CD14-positive monocyte (primary cell): ENCODE results near the gene TALDO1. TPM values are rescaled to one million over a fixed set of nuclear protein-coding genes. Genes with fewer than 3 reads are reported as not detected.

Experiments used
- DNase-seq, 3 donors: peaks; one replicate each; pipeline ENCODE4 v3.0.0-alpha.2; 2011 to 2022
- H2AFZ ChIP-seq: 2 replicates; pipeline ENCODE4 v1.6.0; 2012; ENCODE audit warnings: mild to moderate bottlenecking, low read depth, low read length, inconsistent platforms; ENCODE audit not compliant: insufficient read depth, poor library complexity, severe bottlenecking
- H3K27ac ChIP-seq, 2 donors: 1 replicate in 1 of 2; 2 replicates in 1 of 2; pipeline ENCODE4 v1.5.1; 2012 to 2013; ENCODE audit warnings: low read length in 2 of 2, control low read depth in 1 of 2, inconsistent platforms in 1 of 2, low read depth in 1 of 2, mild to moderate bottlenecking in 1 of 2
- H3K27me3 ChIP-seq, 2 donors: one replicate each; pipeline versions ENCODE4 v1.6.0 to v1.6.1; 2011 to 2013; ENCODE audit warnings: low read length in 2 of 2; ENCODE audit not compliant: control insufficient read depth in 2 of 2, insufficient read depth in 2 of 2
- H3K36me3 ChIP-seq, 2 donors: replicated peaks in 1 of 2; 1 replicate in 1 of 2; 2 replicates in 1 of 2; pipeline versions ENCODE4 v1.5.1 to v1.6.1; 2012 to 2013; ENCODE audit warnings: low read length in 2 of 2, control low read depth in 1 of 2, inconsistent platforms in 1 of 2, mild to moderate bottlenecking in 1 of 2; ENCODE audit not compliant: insufficient read depth in 2 of 2, control insufficient read depth in 1 of 2
- H3K4me1 ChIP-seq, 2 donors: 1 replicate in 1 of 2; 2 replicates in 1 of 2; pipeline versions ENCODE4 v1.5.1 to v1.6.1; 2012 to 2013; ENCODE audit warnings: low read length in 2 of 2, control low read depth in 1 of 2, inconsistent platforms in 1 of 2, mild to moderate bottlenecking in 1 of 2, moderate library complexity in 1 of 2; ENCODE audit not compliant: insufficient read depth in 2 of 2, control insufficient read depth in 1 of 2
- H3K4me2 ChIP-seq: replicated peaks from 2 replicates; pipeline ENCODE3; 2012; ENCODE audit warnings: low read length, moderate library complexity, mild to moderate bottlenecking; ENCODE audit not compliant: poor library complexity, severe bottlenecking; ENCODE audit errors: extremely low read depth
- H3K4me3 ChIP-seq, 3 experiments: fragments of 200-600 bp in 1 of 3; sonication (generic) in 1 of 3; replicated peaks in 1 of 3; 1 replicate in 2 of 3; 2 replicates in 1 of 3; pipeline ENCODE4 v1.5.1; 2011 to 2013; ENCODE audit warnings: low read length in 3 of 3, mild to moderate bottlenecking in 3 of 3, control low read depth in 2 of 3, low read depth in 2 of 3, inconsistent platforms in 1 of 3, moderate library complexity in 1 of 3
- H3K79me2 ChIP-seq: 2 replicates; pipeline ENCODE4 v1.6.0; 2012; ENCODE audit warnings: mild to moderate bottlenecking, control low read depth, inconsistent platforms, low read length, moderate library complexity; ENCODE audit not compliant: insufficient read depth
- H3K9ac ChIP-seq: 2 replicates; pipeline ENCODE4 v1.6.0; 2017; ENCODE audit warnings: low read length, mild to moderate bottlenecking; ENCODE audit not compliant: insufficient read depth, poor library complexity, severe bottlenecking
- H3K9me3 ChIP-seq, 2 donors: replicated peaks in 1 of 2; 1 replicate in 1 of 2; 2 replicates in 1 of 2; pipeline versions ENCODE4 v1.5.1 to v1.6.1; 2012 to 2013; ENCODE audit warnings: low read length in 2 of 2, control low read depth in 1 of 2; ENCODE audit not compliant: control insufficient read depth in 1 of 2, insufficient read depth in 1 of 2
- H4K20me1 ChIP-seq: 2 replicates; pipeline ENCODE4 v1.6.0; 2012; ENCODE audit warnings: mild to moderate bottlenecking, low read length, control low read depth, moderate library complexity; ENCODE audit not compliant: insufficient read depth
- H3K27ac Mint-ChIP-seq, 7 donors: one replicate each; pipeline ENCODE4 v1.8.0; 2020; ENCODE audit warnings: mild to moderate bottlenecking in 7 of 7, mixed read lengths in 7 of 7, moderate library complexity in 6 of 7, inconsistent platforms in 2 of 7
- H3K27me3 Mint-ChIP-seq, 3 donors: one replicate each; pipeline ENCODE4 v1.8.0; 2021 to 2022; ENCODE audit warnings: low read depth in 3 of 3, mild to moderate bottlenecking in 3 of 3, mixed read lengths in 3 of 3, moderate library complexity in 3 of 3, inconsistent platforms in 1 of 3
- H3K36me3 Mint-ChIP-seq, 2 donors: one replicate each; pipeline ENCODE4 v1.8.0; 2020; ENCODE audit warnings: mixed read lengths in 2 of 2, inconsistent platforms in 1 of 2, mild to moderate bottlenecking in 1 of 2
- H3K4me1 Mint-ChIP-seq: one replicate; pipeline ENCODE4 v1.8.0; 2020; ENCODE audit warnings: mild to moderate bottlenecking, mixed read lengths
- H3K4me3 Mint-ChIP-seq, 2 donors: one replicate each; pipeline ENCODE4 v1.8.0; 2020; ENCODE audit warnings: mild to moderate bottlenecking in 2 of 2, mixed read lengths in 2 of 2, moderate library complexity in 1 of 2
- H3K9me3 Mint-ChIP-seq, 7 donors: one replicate each; pipeline ENCODE4 v1.8.0; 2020 to 2022; ENCODE audit warnings: mixed read lengths in 7 of 7, mild to moderate bottlenecking in 6 of 7, moderate library complexity in 6 of 7, inconsistent platforms in 2 of 7
- CTCF ChIP-seq: fragments of 200-600 bp; IDR thresholded peaks from one replicate; pipeline ENCODE4 v1.8.0; 2022; ENCODE audit warnings: antibody characterized with exemption, mild to moderate bottlenecking
- WGBS: methylation state at CpG from one replicate; pipeline ENCODE4 v1.1.5; 2013; ENCODE audit warnings: missing lambda C conversion rate; ENCODE audit not compliant: insufficient coverage; 5-methylcytosine and 5-hydroxymethylcytosine counted together
- intact Hi-C, 2 donors: fragments of 100-400 bp; cut with micrococcal nuclease; formaldehyde crosslinking; loops; one replicate each; pipeline versions ENCODE4 v1.15.0 to v1.15.1; 2023
- polyA plus RNA-seq, 3 donors: library from polyadenylated mRNA; depleted of rRNA in 1 of 3; unstranded in 2 of 3; stranded (reverse) in 1 of 3; fragments of 300-500 nt in 2 of 3; fragments of >200 nt in 1 of 3; fragmentation: Illumina TruSeq in 2 of 3; gene quantifications; 1 replicate in 2 of 3; 2 replicates in 1 of 3; pipeline ENCODE4 v1.2.3, GENCODE V29; 2012 to 2021

The TALDO1 gene
- polyA plus RNA-seq, 3 donors, result 502 to 1,249 (median 1,224) TPM

GRCh38 chr11:726278-727220 lies 20.7 kb upstream of the TALDO1 start:
- peak in 2 of 3 donors; percentile 39 to 42 for DNase-seq
- no peak for TF ChIP-seq CTCF

GRCh38 chr11:727281-727701 lies 20.0 kb upstream of the TALDO1 start:
- H3K4me3 Mint-ChIP-seq, result peak overlapping the region in 1 of 2 donors; percentile 30
- H3K9me3 ChIP-seq, result no peaks in the 10 kb centered on the region
- peaks cover 21 to 55% (median 32%) of the 10 kb centered on the region in 3 donors for H3K27me3 Mint-ChIP-seq
- peaks cover 35 to 50% of the 10 kb centered on the region in 2 donors for H3K4me1 ChIP-seq
- H3K36me3 ChIP-seq, result no peaks in the 10 kb centered on the region
- DNase-seq, result no peak
- H3K79me2 ChIP-seq, result no peaks in the 10 kb centered on the region
- no peak overlapping the region for H3K27ac ChIP-seq
- TF ChIP-seq CTCF, result no peak
- no peak overlapping the region for H3K27ac Mint-ChIP-seq
- H4K20me1 ChIP-seq, result no peaks in the 10 kb centered on the region
- no peak overlapping the region for H3K4me2 ChIP-seq
- H3K9me3 Mint-ChIP-seq, result peaks cover 0 to 6% (median 2%) of the 10 kb centered on the region in 7 donors
- H2AFZ ChIP-seq, result no peak overlapping the region
- WGBS, result 95% methylated on average over 10 of the region's 12 CpGs
- no peak overlapping the region for H3K4me3 ChIP-seq
- H3K4me1 Mint-ChIP-seq, result peaks cover 24% of the 10 kb centered on the region
- intact Hi-C loops, result no loop called here
- H3K27me3 ChIP-seq, result peaks cover 8 to 38% of the 10 kb centered on the region in 2 donors
- no peak overlapping the region for H3K9ac ChIP-seq
- no peaks in the 10 kb centered on the region for H3K36me3 Mint-ChIP-seq

More at GRCh38 chr11:726278-727220, 20.7 kb upstream of the TALDO1 start:
- Histone ChIP-seq H3K27ac (no peak overlapping the region), H3K9me3 (no peaks in the 10 kb centered on the region), H3K79me2 (no peaks in the 10 kb centered on the region), H3K4me3 (peak overlapping the region in 1 of 3 experiments; percentile 67), H2AFZ (peak overlapping the region; percentile 71), H3K36me3 (no peaks in the 10 kb centered on the region), H3K27me3 (peaks cover 8 to 44% of the 10 kb centered on the region in 2 donors), H3K4me1 (peaks cover 43 to 57% of the 10 kb centered on the region in 2 donors), H3K9ac (peak overlapping the region; percentile 59), H3K4me2 (peak overlapping the region; percentile 76), H4K20me1 (no peaks in the 10 kb centered on the region)
- Mint-ChIP-seq H3K4me1 (peaks cover 27% of the 10 kb centered on the region), H3K27ac (no peak overlapping the region), H3K36me3 (no peaks in the 10 kb centered on the region), H3K27me3 (peaks cover 25 to 62% (median 36%) of the 10 kb centered on the region in 3 donors), H3K4me3 (peak overlapping the region in 1 of 2 donors; percentile 80), H3K9me3 (peaks cover 0 to 10% (median 2%) of the 10 kb centered on the region in 7 donors)
- 12% methylated on average over 54 of the region's 61 CpGs for WGBS
- intact Hi-C loops, result no loop called here
